ENCODE measurements around the gene BZW1. TPM values are rescaled to one million over a fixed set of nuclear protein-coding genes. Genes with fewer than 3 reads are reported as not detected.
A peak's percentile ranks its signal among the peaks of the same experiment; 100 is the strongest.

The BZW1 gene
- total RNA-seq (100 to 1,000 TPM in 3 of 4 donors, 10 to 100 TPM in 1; 55.6 to 122 (median 114) TPM), polyA plus RNA-seq (100 to 1,000 TPM in 2 of 3 donors, 10 to 100 TPM in 1; 52.5 to 223 (median 163) TPM)
- long read RNA-seq, donor 1, full-length matches to known transcripts, result 67 of 80 reads
- long read RNA-seq, donor 1, partial matches to known transcripts, result 5 of 80 reads
- long read RNA-seq, donor 1, other reads (novel, unspliced or antisense), result 8 of 80 reads
- long read RNA-seq, donor 2, full-length matches to known transcripts, result 151 of 178 reads
- long read RNA-seq, donor 2, partial matches to known transcripts, result 6 of 178 reads
- long read RNA-seq, donor 2, other reads (novel, unspliced or antisense), result 21 of 178 reads

DNA sequence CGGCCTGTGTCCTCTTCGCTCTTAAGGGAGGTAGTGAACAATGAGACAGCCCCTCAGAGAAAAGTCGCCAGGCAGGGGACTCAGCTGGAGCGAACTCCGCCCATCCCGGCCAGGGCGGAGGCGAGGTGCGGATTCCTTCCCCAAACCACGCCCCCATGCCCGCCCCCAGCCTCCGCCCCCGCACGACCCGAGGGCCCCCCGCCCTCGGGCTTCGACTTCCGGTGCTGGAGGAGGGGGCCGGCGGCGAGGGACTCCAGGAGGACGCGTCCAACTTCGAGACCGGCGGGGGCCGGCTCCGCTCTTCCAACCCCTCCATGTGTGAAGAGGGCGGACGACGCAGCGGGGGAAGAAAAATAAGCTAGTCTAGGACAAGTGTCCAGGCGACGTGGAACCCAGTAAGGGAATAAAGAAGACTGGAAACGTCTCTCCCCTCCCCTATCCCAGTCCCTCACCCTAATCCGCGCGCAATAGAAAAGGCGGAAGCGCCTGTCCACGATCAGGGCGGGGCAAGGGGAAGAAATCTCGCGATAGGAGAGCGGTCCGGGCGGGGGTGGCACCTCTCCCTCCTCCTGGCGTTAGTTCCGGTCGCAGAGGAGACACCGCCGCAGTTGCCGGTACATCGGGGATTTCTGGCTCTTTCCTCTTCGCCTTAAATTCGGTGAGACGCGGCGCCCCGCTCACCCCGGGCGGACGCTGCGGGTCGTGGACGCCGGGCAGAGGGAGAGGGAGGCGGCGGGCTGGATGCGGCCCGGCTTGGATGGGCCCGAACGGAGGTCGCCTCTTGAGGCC is at the start of gene BZW1:
Gene BZW1, plus strand, starts transcription at position 578 of the 789 bp plus-strand sequence. CDS start 1,308 bp downstream, outside the sequence.
- Histone ChIP-seq H3K4me3 (peak within 1 kb of the TSS; percentile 91), H3K27ac (peak within 1 kb of the TSS; percentile 98), H3K9me3 (no peaks in the 10 kb centered on the region), H3K36me3 (ENCODE audit: insufficient read depth in 1 of 2, low read depth in 1 of 2) (peaks cover 6 to 35% of the 10 kb centered on the region in 2 donors), H3K4me1 (peaks cover 38% of the 10 kb centered on the region), H3K27me3 (ENCODE audit: insufficient read depth in 3 of 3, low read length in 2 of 3) (no peaks in the 10 kb centered on the region)
- WGBS, 3 donors, result 0% methylated on average over 55 to 75 of the region's 75 CpGs
- ATAC-seq (peak; percentile 93 to 94 (median 93)), DNase-seq (peak; percentile 95 to 98)
- intact Hi-C loops (cut with DNase I), result loop anchor here (1.0 to 5.0 kb wide), 5 partner anchors 45 to 99 kb away; partner anchors contain the start of gene CLK1 (in 2 of the 2)
- TF ChIP-seq, protein P1, sequence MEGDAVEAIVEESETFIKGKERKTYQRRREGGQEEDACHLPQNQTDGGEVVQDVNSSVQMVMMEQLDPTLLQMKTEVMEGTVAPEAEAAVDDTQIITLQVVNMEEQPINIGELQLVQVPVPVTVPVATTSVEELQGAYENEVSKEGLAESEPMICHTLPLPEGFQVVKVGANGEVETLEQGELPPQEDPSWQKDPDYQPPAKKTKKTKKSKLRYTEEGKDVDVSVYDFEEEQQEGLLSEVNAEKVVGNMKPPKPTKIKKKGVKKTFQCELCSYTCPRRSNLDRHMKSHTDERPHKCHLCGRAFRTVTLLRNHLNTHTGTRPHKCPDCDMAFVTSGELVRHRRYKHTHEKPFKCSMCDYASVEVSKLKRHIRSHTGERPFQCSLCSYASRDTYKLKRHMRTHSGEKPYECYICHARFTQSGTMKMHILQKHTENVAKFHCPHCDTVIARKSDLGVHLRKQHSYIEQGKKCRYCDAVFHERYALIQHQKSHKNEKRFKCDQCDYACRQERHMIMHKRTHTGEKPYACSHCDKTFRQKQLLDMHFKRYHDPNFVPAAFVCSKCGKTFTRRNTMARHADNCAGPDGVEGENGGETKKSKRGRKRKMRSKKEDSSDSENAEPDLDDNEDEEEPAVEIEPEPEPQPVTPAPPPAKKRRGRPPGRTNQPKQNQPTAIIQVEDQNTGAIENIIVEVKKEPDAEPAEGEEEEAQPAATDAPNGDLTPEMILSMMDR (IDR thresholded peaks at IDR 0.05), result no peak

- H3K4me1 ChIP-seq, result peaks cover 18% of the 10 kb centered on the region
- H3K9me3 ChIP-seq, result no peaks in the 10 kb centered on the region
- ATAC-seq (no peak), DNase-seq (no peak)
- TF ChIP-seq, protein P1 (IDR thresholded peaks at IDR 0.05), result no peak
- no peak overlapping the region for H3K4me3 ChIP-seq
- no peaks in the 10 kb centered on the region for H3K27me3 ChIP-seq (ENCODE audit: insufficient read depth in 3 of 3, low read length in 2 of 3)
- no peak overlapping the region for H3K27ac ChIP-seq
- intact Hi-C loops (cut with DNase I), result no loop called here
- 36 to 52% (median 43%) methylated on average over 4 of the region's 4 CpGs for WGBS, 3 donors
- no peaks in the 10 kb centered on the region for H3K36me3 ChIP-seq (ENCODE audit: insufficient read depth in 1 of 2, low read depth in 1 of 2)
Observed at GRCh38 chr2:200762127-200762526, 49.6 kb upstream of the BZW1 start.

DNA sequence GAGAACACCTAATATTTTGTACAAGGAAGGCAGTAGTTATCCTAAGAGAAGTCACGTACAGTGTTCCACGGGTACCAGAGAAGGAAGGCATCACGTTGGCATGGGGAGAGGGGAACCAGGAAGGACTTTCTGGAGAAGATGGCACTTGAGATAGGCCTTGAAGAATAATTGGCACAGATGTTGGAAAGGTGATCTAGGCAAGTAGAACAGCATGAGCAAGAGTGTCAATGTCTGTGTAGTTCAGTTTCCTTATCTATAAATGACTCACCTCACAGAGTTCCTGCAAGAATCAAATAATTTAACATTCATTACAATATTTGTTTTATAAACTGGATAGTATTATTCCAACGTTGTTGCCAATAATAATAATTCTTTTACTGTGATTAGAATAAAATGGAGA is 48.3 kb upstream of the BZW1 start:
- DNase-seq (no peak), ATAC-seq (no peak)
- H3K27me3 ChIP-seq (ENCODE audit: insufficient read depth in 3 of 3, low read length in 2 of 3), result no peaks in the 10 kb centered on the region
- intact Hi-C loops (cut with DNase I), result no loop called here
- no peaks in the 10 kb centered on the region for H3K36me3 ChIP-seq (ENCODE audit: insufficient read depth in 1 of 2, low read depth in 1 of 2)
- no peak overlapping the region for H3K27ac ChIP-seq
- WGBS, 3 donors, result 80 to 90% (median 83%) methylated on average over 4 of the region's 4 CpGs
- H3K4me1 ChIP-seq, result peaks cover 18% of the 10 kb centered on the region
- no peaks in the 10 kb centered on the region for H3K9me3 ChIP-seq
- H3K4me3 ChIP-seq, result no peak overlapping the region
- TF ChIP-seq, protein P1 (IDR thresholded peaks at IDR 0.05), result no peak

DNA sequence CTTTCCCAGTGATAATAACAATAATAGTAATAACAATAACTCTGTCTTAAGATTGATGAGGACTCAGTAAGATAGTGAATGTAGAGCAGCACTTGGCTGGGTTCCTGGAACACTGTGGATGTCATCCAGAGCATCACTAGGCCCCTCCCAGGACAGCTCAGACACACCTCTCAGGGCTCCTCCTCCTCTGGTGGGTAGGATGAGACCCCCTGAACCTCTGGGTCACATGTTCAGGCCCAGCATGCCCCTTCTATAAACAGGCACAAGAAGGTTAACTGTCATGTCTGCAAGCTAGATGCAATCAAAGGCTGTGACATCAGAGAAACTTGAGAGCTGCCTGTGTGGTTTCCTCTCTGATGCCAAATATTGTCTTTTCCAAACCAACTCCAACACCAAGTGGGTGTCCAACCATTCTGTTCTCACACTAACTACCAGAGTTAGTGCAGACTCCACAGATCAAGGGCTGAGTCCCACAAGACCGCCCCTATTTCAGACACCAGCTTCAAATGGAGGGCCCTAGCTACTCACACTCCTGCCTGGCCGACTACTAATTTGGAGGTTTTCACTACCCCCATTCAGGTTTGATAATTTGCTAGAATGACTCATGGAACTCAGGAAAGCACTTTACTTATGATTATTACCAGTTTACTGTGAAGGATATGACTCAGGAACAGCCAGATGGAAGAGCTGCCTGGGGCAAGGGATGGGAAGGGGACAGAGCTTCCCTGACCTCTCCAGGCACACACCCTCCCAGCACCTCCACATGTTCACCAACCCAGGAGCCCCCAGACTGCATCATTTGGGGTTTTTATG is 46.4 kb upstream of the BZW1 start:
- intact Hi-C loops (cut with DNase I), result loop anchor here in 1 of 2 donors (5.0 kb wide), 1 partner anchor 53 kb away; no protein-coding TSS in a partner anchor
- TF ChIP-seq, protein P1 (IDR thresholded peaks at IDR 0.05), result no peak
- Histone ChIP-seq H3K4me3 (no peak overlapping the region), H3K36me3 (ENCODE audit: insufficient read depth in 1 of 2, low read depth in 1 of 2) (no peaks in the 10 kb centered on the region), H3K4me1 (peaks cover 18% of the 10 kb centered on the region), H3K27me3 (ENCODE audit: insufficient read depth in 3 of 3, low read length in 2 of 3) (no peaks in the 10 kb centered on the region), H3K9me3 (no peaks in the 10 kb centered on the region), H3K27ac (peak overlapping the region; percentile 77)
- 76 to 86% (median 81%) methylated on average over 2 of the region's 2 CpGs for WGBS, 3 donors
- ATAC-seq (peak; percentile 41 to 70 (median 58)), DNase-seq (peak in 1 of 2 donors; percentile 34)
